Lung (tissue), 12 donors: ENCODE results near the gene FOXJ2. TPM values are rescaled to one million over a fixed set of nuclear protein-coding genes. Genes with fewer than 3 reads are reported as not detected.
"Not testable (repeated sequence)": the region's sequence is repeated elsewhere in the genome, so short reads cannot be mapped to it uniquely, and the experiment has no call there.

Experiments
- ATAC-seq: fragments of 200-7000 bp; cut with Tn5 transposase; one replicate; pipeline ENCODE4 v1.9.1; 2020; ENCODE audit warnings: moderate number of reproducible peaks; ENCODE audit not compliant: insufficient read depth, low FRiP score
- DNase-seq, 3 donors: peaks; one replicate each; pipeline ENCODE4 v3.0.0-alpha.2; 2013 to 2017
- H3K27ac ChIP-seq, 2 donors: one replicate each; pipeline ENCODE4 v1.5.1; 2013; ENCODE audit warnings: mild to moderate bottlenecking in 2 of 2, moderate library complexity in 2 of 2, control low read depth in 1 of 2, inconsistent platforms in 1 of 2, low read depth in 1 of 2, low read length in 1 of 2
- H3K27me3 ChIP-seq, 3 donors: one replicate each; pipeline ENCODE4 v1.5.1; 2013; ENCODE audit warnings: low read length in 2 of 3; ENCODE audit not compliant: control insufficient read depth in 3 of 3, insufficient read depth in 3 of 3
- H3K36me3 ChIP-seq, 4 donors: one replicate each; pipeline ENCODE4 v1.5.1; 2013; ENCODE audit warnings: low read length in 4 of 4, mild to moderate bottlenecking in 1 of 4, moderate library complexity in 1 of 4; ENCODE audit not compliant: control insufficient read depth in 4 of 4, insufficient read depth in 4 of 4
- H3K4me1 ChIP-seq, 5 donors: one replicate each; pipeline ENCODE4 v1.5.1; 2013; ENCODE audit warnings: low read length in 5 of 5, mild to moderate bottlenecking in 2 of 5, moderate library complexity in 1 of 5; ENCODE audit not compliant: control insufficient read depth in 5 of 5, insufficient read depth in 5 of 5
- H3K4me3 ChIP-seq: one replicate; pipeline ENCODE4 v1.5.1; 2013; ENCODE audit warnings: mild to moderate bottlenecking, control low read depth, moderate library complexity
- H3K9ac ChIP-seq, 2 donors: one replicate each; pipeline ENCODE4 v1.5.1; 2013; ENCODE audit warnings: low read length in 2 of 2, control low read depth in 1 of 2; ENCODE audit not compliant: insufficient read depth in 1 of 2
- H3K9me3 ChIP-seq, 4 donors: one replicate each; pipeline ENCODE4 v1.5.1; 2013; ENCODE audit warnings: low read length in 3 of 4, mild to moderate bottlenecking in 1 of 4, moderate library complexity in 1 of 4; ENCODE audit not compliant: control insufficient read depth in 4 of 4, insufficient read depth in 3 of 4
- WGBS, 2 donors: extraction: QIAGEN DNeasy Blood & Tissue Kit; methylation state at CpG; one replicate each; pipeline ENCODE4 v1.1.7; 2013; 5-methylcytosine and 5-hydroxymethylcytosine counted together
- polyA plus RNA-seq, 2 donors: library from polyadenylated mRNA; stranded (reverse); fragments of 200-250 nt; gene quantifications; one replicate each; pipeline ENCODE4 v1.2.1, GENCODE V29; 2013
- total RNA-seq, 2 donors: library from RNA; depleted of rRNA in 1 of 2; stranded (reverse); fragments of >200 nt in 1 of 2; gene quantifications; one replicate each; pipeline ENCODE4 v1.2.1, GENCODE V29; 2014 to 2021
- TF ChIP-seq, protein P1 (sequence below): IDR thresholded peaks from 2 replicates; pipeline ENCODE4 v1.5.1; 2012; ENCODE audit warnings: mild to moderate bottlenecking; ENCODE audit errors: control extremely low read depth, extremely low read depth
- donor health status: control.
- donor health status: control.
- donor health status: Bipolar disorder and iron deficiency.
- donor health status: healthy.
- donor health status: DM: yes; HTN: yes; CAD: no.

The FOXJ2 gene
- total and polyA plus RNA-seq, 4 donors = 8.3 to 16.7 (median 11.8) TPM

DNA sequence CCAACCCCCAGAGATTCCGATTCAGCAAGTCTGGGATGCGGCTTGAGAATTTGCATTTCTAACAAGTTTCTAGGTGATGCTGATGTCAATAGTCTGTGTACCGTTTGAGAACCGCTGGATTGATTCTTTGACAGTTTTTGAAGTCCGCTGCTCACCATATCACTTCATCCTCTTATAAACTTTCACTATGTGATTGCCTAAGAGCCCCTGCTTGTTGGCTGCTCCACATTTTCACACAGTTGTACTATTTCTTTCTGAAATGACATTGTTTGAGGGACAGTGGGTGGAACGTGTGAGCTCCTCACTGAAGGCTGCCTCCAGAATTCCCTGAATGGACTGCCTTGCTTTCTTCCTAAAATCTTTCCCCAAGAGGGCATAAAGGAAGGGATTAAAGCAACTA lies 26.0 kb downstream of the FOXJ2 start:
- H3K27ac ChIP-seq = peak overlapping the region in 1 of 2 donors; percentile 9

DNA sequence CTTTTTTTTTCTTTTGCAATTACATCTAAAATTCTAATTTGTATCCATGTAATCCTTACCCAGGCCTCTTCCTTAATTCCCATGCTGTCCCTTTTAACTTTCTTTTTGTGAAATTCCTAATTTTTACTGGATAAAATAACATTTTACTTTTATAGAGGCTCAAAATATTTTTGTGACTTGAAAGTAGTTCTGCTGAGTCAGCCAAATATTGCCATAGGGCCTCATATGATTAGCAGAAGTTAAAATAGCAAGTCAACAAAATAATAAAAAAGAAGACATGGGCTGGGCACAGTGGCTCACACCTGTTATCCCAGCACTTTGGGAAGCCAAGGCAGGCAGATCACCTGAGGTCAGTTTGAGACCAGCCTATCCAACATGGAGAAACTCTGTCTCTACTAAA lies 31.6 kb downstream of the FOXJ2 start:
- Histone ChIP-seq H3K4me3 (no peak overlapping the region), H3K4me1 (no peaks in the 10 kb centered on the region), H3K36me3 (peaks cover 0 to 4% (median 0%) of the 10 kb centered on the region in 4 donors), H3K9me3 (no peaks in the 10 kb centered on the region), H3K27me3 (no peaks in the 10 kb centered on the region), H3K9ac (no peak overlapping the region), H3K27ac (no peak overlapping the region)
- ATAC-seq (no peak), DNase-seq (no peak)
- TF ChIP-seq, protein P1, sequence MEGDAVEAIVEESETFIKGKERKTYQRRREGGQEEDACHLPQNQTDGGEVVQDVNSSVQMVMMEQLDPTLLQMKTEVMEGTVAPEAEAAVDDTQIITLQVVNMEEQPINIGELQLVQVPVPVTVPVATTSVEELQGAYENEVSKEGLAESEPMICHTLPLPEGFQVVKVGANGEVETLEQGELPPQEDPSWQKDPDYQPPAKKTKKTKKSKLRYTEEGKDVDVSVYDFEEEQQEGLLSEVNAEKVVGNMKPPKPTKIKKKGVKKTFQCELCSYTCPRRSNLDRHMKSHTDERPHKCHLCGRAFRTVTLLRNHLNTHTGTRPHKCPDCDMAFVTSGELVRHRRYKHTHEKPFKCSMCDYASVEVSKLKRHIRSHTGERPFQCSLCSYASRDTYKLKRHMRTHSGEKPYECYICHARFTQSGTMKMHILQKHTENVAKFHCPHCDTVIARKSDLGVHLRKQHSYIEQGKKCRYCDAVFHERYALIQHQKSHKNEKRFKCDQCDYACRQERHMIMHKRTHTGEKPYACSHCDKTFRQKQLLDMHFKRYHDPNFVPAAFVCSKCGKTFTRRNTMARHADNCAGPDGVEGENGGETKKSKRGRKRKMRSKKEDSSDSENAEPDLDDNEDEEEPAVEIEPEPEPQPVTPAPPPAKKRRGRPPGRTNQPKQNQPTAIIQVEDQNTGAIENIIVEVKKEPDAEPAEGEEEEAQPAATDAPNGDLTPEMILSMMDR = no peak

More for the DNA sequence above, 26.0 kb downstream of the FOXJ2 start:
- H3K36me3 ChIP-seq = peaks cover 0 to 21% (median 5%) of the 10 kb centered on the region in 4 donors
- TF ChIP-seq, protein P1 = no peak
- H3K27me3 ChIP-seq = no peaks in the 10 kb centered on the region
- ATAC-seq (no peak), DNase-seq (peak in 2 of 3 donors; percentile 39 to 50)
- no peak overlapping the region for H3K9ac ChIP-seq
- H3K4me1 ChIP-seq = peaks cover 0 to 9% (median 0%) of the 10 kb centered on the region in 5 donors
- 47 to 64% methylated on average over 6 of the region's 6 CpGs for WGBS, 2 donors
- no peak overlapping the region for H3K4me3 ChIP-seq
- H3K9me3 ChIP-seq = no peaks in the 10 kb centered on the region

DNA sequence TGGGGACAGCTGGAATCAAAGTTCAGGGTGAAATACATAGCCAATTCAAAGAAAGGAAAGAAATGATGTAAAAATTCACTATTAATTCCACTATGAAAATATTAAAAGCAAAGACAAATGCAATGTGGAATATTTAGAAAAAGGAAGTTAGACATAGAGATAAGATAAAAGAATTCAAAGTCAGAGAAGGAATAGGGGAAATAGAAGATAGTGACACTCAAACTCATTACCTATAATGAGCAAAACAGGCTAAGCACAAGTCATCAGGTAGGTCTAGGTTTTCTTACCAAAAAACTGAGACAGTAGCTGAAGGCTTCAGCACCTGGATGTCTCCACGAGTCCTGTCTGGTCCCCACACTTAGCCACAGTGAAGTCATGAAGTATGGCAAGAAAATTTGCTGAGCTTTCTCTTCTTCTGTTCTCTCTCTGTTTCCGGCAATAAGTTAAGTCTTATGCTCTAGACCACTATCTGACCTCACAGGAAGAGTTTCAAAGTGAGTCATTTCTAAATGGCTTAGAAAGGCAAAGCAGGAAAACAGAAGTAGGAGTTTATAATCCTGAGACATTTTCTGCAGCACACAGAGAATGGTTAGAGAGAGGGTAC lies 33.6 kb downstream of the FOXJ2 start, which contains the start of gene C3AR1:
TSS of gene C3AR1 (minus strand) at position 369 of the 604 bp plus-strand sequence. CDS start 6,174 bp downstream, outside the sequence.
- TF ChIP-seq, protein P1 = no peak
- Histone ChIP-seq H3K36me3 (no peaks in the 10 kb centered on the region), H3K9me3 (no peaks in the 10 kb centered on the region), H3K4me3 (no peak within 1 kb of the TSS), H3K27me3 (no peaks in the 10 kb centered on the region), H3K27ac (peak within 1 kb of the TSS in 1 of 2 donors; percentile 32), H3K9ac (no peak within 1 kb of the TSS), H3K4me1 (no peaks in the 10 kb centered on the region)
- no peak for ATAC-seq
- DNase-seq = peak in 1 of 3 donors; percentile 13
- 33 to 53% methylated on average over 2 of the region's 2 CpGs for WGBS, 2 donors

GRCh38 chr12:8069582-8069981 lies 37.1 kb downstream of the FOXJ2 start:
- H3K36me3 ChIP-seq = no peaks in the 10 kb centered on the region
- ATAC-seq = no peak
- H3K27ac ChIP-seq = no peak overlapping the region
- no peaks in the 10 kb centered on the region for H3K4me1 ChIP-seq
- H3K9ac ChIP-seq = no peak overlapping the region
- no peaks in the 10 kb centered on the region for H3K9me3 ChIP-seq
- no peaks in the 10 kb centered on the region for H3K27me3 ChIP-seq
- H3K4me3 ChIP-seq = no peak overlapping the region
- DNase-seq = no peak
- TF ChIP-seq, protein P1 = no peak

DNA sequence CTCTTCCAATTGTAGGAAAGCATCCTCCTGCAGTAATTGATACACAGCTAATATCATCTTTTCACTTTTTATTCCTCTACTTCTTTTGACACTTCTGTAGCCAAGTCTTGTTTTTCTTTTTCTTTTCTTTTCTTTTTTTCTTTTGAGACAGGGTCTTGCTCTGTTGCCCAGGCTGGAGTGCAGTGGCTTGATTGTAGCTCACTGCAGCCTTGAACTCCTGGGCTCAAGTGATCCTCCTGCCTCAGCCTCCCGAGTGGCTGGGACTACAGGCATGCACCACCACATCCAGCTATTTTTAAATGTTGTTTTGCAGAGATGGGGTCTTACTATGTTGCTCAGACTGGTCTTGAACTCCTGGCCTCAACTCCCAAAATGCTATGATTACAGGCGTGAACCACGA lies 39.3 kb downstream of the FOXJ2 start:
- not testable (repeated sequence) for ATAC-seq, H3K36me3 ChIP-seq, H3K4me1 ChIP-seq, H3K9me3 ChIP-seq, DNase-seq, H3K27ac ChIP-seq, H3K4me3 ChIP-seq, H3K9ac ChIP-seq, H3K27me3 ChIP-seq
- WGBS, 2 donors = 86 to 90% methylated on average over 3 of the region's 3 CpGs
